HG03521 (cell line): ENCODE measurements around the gene RAB5B.

ENCODE experiments used
- ATAC-seq: cut with Tn5 transposase; IDR thresholded peaks from one replicate; pipeline ENCODE4 v1.9.1; 2021; ENCODE audit warnings: mild to moderate bottlenecking, moderate library complexity; ENCODE audit not compliant: unreplicated experiment

RAB5B gene, protein sequence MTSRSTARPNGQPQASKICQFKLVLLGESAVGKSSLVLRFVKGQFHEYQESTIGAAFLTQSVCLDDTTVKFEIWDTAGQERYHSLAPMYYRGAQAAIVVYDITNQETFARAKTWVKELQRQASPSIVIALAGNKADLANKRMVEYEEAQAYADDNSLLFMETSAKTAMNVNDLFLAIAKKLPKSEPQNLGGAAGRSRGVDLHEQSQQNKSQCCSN

DNA sequence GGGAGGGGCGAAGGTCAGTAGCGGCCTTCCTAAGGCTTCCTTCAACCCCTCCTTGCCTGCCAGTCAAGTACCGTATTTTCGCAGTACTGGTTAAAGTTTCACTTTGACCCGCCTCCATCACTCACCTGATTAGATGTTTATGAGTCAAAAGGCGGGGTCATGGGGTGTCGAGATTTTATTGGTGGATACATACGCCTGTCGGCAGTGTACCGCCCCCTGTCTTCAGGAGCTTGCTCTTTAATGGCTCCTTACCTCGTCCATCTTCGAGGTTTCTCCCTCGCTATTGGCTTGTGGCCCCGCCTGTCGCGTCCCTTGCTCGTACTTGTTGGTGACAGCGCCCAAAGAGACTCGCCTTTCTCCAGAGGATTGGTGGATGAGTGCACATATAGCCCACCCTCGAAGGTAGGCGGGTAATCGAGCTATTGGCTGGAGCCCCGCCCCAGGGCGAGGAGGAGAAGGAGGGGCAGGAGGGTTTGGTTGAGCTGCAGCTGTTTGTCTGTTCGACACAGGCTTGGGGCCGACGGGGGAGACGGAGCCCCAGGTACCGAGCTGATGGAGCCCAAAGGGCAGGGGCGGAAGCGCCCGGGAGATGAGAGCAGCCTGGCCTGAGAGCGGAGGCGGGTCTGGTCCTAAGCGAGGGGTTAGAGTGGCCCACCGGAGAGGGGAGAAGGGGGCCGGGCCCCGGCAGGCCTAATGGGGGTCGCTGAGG is at the start of gene RAB5B:
Gene RAB5B, plus strand, starts transcription at position 480 of the 709 bp plus-strand sequence. CDS start 12,883 bp downstream, outside the sequence.
- ATAC-seq: peak; percentile 89

DNA sequence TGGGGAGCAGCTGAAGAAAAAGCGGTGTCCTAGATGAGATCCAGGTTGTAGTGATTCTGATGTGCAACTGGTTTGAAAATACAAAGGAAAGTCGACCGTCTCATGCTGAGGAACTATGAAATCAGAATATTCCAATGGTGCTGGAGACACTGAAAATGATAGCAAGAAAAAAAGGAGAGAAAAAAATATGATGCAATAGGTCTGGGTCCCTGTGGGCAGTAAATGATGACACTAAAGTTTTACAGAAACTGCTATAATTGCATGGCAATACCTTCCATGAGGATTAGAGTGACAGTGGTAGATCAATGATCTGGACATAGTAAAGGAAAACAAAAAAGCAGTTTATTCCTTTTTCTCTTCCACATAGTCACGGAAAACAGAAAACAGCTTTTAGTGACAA is 48.5 kb upstream of the RAB5B start:
- ATAC-seq: no peak

DNA sequence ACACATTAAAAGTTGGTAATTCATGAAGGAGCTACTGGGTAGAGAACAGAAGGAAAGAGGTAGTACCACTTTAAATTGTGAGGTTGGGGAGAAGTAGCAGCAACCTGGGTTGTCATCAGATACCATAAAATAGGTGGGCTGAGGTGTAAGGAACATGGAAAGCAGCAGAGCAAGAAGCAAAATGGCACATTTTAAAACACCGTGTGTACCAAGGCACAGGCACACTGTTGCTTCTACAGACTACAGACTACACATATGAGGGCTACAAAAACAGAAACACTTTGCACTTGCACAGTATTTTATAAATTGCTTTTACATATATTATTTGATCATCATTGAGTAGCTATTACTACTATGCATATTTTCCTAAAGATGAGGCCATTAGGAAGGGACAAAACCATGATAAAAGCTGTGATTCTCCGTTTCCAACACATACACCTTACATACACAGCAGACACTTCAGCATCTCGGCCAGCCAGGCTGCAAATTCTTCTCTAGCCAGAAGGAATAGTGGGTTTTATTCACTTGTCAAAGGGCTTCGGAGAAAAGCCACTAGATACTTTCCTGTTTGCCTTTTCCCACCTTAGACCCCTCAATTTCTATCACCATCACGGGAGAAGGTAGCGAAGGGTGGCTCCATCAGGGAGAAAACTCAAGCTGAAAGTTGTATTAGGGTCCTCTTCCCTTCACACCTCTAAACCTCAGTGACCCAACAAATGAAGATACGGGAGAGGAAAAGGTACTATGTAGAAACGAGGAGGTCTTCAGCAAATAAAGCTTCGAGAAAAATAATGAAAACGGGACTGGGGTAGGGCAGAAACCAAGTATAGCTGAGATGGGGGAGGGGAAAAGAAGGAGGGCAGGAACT is 47.8 kb upstream of the RAB5B start:
- no peak for ATAC-seq

DNA sequence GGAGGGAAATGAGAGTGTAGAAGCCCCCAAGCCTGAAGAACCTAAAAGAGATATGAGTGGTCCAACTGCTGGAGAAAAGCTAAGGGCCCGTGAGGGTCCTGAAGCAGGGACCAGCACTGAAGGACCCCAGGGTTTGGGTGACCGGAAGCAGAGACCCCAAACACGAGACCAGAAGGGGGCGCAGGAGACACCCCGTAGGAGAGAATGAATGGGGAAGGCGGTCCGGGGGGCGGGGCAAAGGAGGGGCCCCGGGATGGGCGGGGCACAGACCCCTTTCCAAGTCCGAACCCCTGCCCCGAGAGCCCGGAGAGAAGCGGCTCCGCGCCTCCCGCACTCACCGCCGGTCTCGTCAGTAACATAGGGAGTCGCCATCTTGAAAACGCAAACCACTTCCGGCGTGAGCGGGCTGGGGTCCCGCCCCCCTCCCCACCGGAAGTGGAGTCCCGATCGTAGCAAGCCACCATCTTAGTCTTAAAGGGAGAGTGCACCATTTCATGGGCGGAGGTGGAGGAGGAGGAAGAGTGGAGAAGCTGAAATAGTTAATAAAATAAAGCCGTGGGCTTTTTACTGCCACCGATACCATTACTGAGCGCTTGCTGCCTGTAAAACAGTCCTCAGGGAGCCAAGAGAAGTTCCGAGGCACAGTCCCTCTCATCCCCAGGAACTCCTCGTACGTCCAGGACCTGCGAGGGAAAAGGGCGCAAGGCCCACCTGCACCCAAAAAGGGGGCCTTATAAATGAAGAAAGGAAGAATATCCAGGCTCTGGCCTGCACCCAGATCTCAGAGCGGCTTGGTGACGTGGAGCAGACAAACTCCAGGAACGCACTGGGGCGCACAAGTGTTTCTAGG is 46.9 kb upstream of the RAB5B start:
- peak; percentile 38 for ATAC-seq

DNA sequence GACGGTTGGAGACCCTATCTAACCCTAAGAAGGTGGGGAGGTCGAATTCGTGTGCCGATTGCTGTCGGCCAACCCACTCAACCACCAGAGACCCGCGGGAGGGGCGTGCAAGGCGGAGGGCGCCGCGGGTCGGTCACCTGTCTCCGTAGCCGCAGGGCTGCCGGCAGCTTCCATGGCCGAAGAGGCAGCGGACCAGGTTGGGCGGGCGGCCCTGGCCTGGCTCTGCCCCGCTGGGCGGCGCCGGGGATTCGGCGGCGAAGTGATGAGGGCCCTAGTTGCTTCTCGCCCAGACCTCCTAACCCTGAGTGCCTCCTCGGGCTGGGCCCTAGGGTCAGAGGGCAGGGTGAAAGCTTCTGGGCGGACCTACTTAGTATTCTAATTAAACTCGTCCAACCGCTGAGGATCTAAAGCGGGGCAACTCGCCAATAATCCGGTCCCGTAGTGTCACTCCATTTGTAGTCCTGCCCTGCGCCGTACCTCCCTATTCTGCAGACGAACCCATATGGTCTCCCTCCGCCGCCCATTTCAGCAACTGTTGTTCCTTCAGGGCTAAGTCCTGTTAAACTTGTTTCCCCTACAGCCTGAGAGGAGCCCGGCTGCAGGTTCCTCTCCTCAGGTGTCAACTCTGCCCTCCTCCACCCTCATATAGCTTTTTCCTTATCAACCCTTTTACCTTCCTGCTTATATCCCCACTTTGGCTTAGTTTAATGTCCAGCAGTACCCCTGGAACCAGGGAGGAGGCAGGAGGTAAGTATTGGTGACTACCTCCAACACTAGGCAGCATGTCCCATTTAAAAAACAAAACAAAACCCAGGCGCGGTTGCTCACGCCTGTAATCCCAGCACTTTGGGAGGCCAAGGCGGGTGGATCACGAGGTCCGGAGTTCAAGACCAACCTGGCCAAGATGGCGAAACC is 46.0 kb upstream of the RAB5B start, which contains the start of gene PYM1:
Gene PYM1, minus strand, starts transcription at position 307 of the 915 bp plus-strand sequence. Its CDS starts 133 bp downstream, at position 174.
- ATAC-seq: peak; percentile 42

DNA sequence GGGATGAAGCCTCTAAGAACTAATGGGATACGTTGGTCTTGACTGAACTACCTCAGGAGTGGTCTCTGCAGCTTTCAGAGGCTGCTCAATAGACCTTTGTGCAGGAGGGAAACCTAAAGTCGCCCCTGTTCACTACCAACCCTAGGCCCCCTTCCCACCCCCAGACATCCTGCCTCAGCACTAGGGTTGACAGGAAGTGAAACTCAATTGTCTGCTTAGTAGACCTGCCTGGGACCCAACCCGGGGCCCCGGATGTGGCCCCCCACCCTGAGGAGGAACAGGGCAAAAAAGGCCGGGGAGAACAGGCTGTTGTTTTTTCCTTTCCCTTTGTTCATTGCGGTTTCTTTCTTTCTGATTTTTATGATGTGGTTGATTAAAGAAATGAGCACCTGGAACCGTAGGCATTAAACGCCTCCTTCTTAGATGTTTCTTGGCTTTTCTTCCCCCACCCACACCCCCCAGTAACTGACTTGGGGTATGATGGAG is 44.5 kb upstream of the RAB5B start:
- peak; percentile 21 for ATAC-seq

DNA sequence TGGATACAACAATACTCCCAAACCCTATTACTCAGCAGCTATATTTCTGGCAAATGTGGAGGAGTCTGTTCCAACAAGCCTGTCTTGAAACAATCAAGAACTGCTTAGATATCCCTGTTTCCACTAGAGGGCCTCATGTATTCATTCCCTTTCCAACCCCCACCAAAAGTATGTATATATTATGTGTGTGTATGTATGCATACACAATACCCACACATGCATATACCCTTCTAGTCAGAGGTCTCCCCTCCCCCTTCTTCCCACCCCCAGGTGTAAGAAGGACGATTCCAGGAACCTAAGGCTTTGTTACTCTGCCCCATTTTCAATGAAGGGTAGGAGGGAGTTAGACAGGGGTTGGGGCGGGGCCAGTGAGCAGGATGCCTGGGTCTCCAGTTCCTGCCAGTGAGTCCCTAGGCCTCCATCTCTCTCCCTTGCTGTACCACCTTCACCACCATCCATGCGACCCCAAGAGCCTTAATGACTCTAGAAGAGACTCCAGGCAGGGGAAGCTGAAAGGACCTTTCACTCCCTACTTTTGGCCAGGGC is 43.0 kb upstream of the RAB5B start, which contains the start of gene DGKA:
Gene DGKA, plus strand, starts transcription at position 392 of the 546 bp plus-strand sequence. CDS start 5,342 bp downstream, outside the sequence.
- ATAC-seq: no peak

DNA sequence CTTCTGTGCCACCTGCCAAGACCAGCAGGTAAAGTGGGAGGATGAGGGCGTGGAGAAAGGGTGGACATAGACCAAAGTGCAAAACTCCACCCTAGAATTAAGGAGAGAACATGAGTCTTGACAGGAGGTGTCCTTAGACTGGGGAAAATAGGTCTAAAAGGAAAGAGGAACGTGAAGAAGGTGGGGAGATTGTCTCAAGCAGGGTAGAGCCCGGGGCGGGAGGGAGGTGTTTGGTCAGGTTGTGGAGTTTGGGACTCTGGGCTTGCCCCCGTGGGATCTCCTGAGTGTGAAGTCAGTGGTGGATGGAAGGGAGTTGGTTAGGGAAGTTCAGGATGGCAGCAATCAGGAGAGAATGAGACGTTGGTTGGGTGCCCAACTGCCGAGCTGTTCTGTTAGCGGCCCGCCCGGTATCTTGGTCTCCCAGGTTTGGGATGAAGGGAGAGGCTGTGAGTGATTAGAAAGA is 42.5 kb upstream of the RAB5B start:
- no peak for ATAC-seq

DNA sequence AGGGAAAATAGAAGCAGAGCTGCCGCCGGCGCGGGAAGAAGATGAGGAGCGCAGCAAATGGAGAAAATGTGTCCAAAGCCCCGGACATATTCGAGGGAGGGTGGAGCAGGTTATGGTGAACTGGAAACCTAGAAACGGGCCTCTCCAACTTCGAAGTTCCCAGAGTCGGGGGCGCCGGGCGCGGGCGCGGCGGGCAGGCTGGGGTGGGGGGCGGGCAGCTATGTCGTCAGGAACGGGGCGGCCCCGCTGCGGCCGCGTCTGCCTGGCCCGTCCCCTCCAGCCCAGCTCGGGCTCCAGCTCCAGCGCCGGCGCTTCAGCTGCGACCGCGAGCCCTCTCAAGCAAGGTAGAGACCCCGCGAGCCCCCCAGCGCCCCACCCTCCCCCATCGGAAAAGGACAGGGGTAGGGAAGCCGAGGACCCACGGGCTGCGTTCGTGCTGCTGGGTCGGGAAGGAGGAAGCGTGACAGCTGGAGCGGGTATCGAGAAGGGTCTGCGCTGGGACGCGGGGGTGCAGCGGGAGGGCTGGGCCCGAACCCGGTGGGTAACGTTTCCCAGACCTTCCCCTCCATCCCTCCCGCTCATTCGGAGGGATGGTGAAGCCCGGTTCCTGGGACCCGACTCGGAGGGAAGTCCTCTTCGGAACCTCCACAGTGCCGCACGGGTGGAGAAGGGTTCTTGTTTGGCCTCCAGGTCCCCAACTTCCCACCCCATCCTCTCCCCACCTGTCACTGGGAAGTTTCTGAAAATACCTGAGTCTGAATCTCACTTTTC is 41.9 kb upstream of the RAB5B start:
- ATAC-seq: no peak

DNA sequence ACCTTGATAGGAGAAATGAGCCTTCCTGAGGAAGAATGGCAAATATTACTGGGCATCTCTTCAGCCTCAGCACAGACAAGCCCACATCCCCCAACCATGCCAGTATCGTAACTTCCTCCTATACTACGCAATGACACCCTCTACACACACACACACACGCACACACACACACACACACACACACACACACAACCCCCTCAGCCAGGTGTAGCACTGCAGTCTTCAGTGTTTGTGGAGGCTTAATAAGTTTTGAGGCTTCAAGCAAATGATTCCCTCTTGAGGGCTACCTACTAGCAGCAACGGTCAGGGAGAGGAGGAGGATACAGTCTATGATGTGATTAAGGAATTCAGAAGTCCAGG is 41.3 kb upstream of the RAB5B start:
- ATAC-seq: no peak

DNA sequence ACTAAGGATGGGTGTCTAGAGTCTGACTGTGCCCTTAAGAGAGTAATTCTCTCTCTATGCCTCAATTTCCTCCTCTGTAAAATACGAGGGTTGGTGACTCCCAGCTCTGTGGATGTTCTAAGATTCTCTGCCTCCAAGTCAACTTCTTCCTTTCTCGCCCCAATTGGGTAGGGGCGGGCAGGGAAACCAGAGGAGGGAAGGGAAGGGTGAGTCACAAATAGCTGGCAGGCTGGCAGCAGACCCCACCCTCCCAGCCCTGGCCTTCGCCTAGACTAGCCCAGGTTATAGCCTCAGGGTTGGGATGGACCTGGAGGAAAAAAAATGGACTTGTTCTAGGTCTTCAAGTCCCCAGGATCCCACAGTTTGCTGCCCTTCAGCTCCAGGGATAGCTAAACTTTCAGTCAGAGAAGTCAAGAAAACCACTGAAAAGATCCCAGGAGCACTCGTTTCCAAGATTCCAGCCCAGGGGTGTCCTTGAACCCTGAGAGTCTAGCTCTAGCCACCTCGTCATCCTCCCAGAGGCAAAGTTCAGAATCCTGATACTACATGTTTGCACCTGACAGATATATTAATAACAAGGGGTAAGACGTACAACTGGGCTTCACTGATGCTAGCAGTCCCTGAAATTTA is 40.6 kb upstream of the RAB5B start:
- no peak for ATAC-seq

DNA sequence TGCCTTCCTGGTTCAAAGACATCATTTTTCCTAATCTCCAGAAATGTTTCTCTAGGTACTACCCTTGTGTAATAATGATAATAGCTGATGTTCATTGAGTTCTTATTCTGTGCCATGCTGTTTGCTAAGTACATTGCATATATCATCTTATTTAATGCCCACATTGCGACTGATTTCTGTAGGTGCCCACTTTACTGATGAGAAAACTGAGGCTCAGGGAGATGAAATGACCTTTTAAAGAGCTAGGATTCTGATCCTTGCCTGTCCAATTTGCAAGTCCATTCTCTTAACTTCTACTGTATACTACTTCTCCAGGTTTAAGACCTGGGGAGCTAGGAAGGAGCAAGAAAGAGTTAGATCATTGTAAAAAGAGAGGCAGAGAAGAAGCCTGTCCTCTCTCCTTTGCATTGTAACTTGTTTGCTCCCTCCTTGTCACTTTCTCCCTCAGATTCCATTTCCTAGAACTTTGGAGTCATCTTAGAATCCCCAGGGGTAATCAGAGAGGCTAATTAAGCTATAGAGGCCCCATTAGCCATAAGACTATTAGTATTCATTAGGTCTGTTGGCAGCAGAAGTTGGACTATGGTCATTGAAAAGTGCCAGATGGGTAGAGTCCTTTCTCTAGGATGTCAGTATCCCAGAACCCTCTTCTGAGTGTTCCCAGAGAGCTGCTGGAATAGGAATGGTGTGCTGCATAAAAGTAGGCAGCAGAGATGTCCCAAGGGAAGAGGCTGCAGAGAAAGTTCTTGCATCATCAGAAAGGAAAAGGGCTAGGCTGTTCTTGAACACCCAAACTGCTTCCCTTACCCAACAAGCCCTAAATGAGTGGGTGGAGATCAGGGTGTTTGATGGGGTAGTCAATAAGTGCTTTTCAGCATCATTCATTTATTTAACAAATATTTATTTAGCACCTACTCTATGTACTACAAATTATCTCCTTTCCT is 39.8 kb upstream of the RAB5B start:
- no peak for ATAC-seq

DNA sequence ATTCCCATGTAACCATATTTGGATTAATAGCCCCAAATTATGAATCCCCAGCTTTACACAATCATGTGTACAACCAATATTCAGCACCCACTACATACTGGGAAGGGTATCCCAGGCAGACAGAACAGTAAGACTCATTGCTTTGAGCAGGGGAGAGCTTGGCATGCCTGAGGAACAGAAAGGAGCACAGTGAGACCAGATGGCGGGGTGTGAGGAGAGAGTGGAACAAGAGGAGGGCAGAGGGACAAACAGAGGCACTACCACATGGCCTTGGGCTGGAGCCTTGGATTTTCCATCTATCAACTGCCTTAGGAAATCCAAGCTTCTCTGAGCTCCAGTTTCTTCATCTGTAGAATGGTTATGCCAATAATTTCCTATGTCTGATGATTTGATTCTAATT is 39.1 kb upstream of the RAB5B start:
- no peak for ATAC-seq

DNA sequence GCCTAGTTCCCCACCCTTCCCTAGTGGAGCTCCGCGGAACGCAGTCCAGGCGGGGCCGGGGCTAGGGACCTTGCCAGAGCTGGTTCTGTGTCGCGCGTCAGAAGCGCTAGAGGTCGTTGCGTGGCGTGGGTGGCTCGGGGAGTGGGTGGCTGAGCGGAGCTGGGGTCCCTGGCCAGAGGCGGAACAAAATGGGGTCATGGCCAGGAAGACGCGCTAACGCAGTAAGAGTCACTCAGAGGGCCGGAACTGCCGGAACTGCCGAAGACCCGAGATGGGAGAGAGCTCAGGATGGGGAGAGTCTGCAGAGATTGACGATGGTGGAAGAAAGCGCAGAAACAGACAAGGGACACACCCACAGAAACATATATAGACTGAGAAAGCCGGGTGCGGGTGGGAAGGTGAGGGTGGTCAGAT is 38.1 kb upstream of the RAB5B start:
- no peak for ATAC-seq

DNA sequence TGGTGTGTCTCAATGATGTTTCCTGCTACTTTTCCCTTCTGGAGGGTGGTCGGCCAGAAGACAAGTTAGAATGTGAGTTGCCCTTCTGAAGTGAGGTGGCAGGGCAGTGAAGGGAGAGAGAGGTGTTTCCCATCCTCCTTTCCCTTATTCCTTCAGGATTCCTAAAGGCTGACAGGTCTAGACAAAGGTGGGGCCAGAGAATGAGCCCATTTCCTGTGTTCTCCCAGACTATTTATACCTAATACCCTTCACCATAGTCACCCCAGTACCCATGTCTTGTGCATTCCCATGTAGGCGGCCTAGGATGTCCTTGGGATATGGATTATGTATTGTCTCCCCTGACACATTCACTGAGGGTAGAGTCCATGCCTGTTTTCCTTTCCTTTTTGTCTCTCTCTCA is 35.9 kb upstream of the RAB5B start:
- ATAC-seq: no peak

DNA sequence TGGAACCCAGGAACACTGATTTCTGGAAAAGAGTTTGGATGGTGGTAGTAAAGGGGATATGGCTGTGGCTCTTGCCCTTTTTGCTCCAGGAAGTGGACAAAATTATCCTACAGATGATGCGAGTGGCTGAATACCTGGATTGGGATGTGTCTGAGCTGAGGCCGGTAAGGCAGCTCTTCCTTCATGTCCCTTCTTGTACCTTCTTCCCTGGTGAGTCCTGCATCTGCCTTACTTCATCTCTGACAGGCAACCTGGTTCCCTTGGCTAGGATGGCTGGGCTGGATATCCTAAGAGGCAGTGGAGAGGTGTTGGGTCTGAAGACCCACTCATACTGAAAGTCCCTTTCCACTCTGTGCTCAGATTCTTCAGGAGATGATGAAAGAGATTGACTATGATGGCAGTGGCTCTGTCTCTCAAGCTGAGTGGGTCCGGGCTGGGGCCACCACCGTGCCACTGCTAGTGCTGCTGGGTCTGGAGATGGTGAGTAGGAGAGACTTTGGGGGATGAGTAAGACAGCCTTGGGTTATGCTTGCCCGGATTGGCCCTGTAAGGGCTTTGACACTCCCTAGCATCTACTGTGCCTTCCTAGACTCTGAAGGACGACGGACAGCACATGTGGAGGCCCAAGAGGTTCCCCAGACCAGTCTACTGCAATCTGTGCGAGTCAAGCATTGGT is 34.9 kb upstream of the RAB5B start:
- ATAC-seq: no peak
